Breast epithelium (tissue), 3 donors: Measurements from ENCODE around the gene PLD3.

Source experiments
- CTCF ChIP-seq, 3 donors: fragments of 450-650 bp; IDR thresholded peaks; one replicate each; pipeline ENCODE4 v1.5.1; 2016 to 2017; ENCODE audit warnings: antibody characterized with exemption in 3 of 3, mild to moderate bottlenecking in 3 of 3, moderate library complexity in 3 of 3
- POLR2A ChIP-seq: fragments of 450-650 bp; IDR thresholded peaks from one replicate; pipeline ENCODE4 v1.6.1; 2016; ENCODE audit warnings: antibody characterized with exemption, mild to moderate bottlenecking, moderate library complexity
- POLR2AphosphoS5 ChIP-seq, 3 donors: sonication (generic); formaldehyde crosslinking; IDR thresholded peaks; one replicate each; pipeline ENCODE4 v1.6.1; 2017; ENCODE audit warnings: antibody characterized with exemption in 3 of 3

DNA sequence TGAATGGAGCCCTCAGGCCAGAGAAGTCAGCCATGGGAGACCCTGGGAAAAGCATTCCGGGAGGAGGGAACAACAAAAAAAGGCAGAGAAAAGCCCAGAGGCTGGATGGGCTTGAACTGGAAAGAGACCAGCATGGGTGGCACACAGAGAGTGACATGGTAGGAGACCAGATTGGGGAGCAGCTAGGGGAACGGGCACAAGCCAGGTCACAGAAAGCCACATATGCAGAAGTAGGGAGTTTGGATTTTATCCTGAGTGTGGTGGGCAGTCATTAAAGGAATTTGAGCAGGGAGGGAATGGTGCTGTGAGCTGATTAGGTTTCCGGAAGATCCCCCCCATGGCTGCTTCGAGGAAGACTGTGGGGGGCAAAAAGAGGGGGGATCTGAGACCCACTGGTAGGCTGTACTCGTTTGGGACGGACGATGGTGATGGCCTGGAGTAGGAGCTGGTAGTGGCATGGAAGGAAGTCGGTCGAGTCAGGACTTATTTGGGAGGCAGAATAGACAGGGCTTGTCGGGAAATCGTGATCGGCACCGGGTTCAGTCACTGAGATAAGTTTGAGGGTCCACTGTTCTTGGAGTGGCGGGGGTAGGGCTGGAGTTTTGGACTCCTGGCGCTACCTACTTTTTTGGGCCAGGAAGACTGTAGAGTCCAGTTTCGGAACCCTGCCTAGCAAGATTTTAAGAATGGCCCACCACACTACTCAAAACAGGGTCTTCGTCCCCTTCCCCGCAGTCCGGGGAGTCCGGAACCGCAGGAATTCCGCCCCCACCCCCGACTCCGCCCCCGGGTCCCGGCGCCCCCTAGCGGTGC is 76.3 kb downstream of the PLD3 start:
- TF ChIP-seq POLR2A = no peak
- TF ChIP-seq CTCF (IDR thresholded peaks at IDR 0.05) = no peak
- no peak for TF ChIP-seq POLR2AphosphoS5 (IDR thresholded peaks at IDR 0.05)
